Heart left ventricle (tissue), 16 donors: ENCODE data around the gene ZNF324B. TPM values are rescaled to one million over a fixed set of nuclear protein-coding genes. Genes with fewer than 3 reads are reported as not detected.

Experiments
- ATAC-seq, 4 donors: fragments of 200-7000 bp; cut with Tn5 transposase; one replicate each; pipeline ENCODE4 v1.9.1; 2020 to 2022; ENCODE audit warnings: moderate library complexity in 4 of 4, mild to moderate bottlenecking in 3 of 4, moderate number of reproducible peaks in 1 of 4
- DNase-seq, 5 donors: peaks; one replicate each; pipeline ENCODE4 v3.0.0-alpha.2; 2020
- H3K27ac ChIP-seq, 12 donors: fragments of 200-600 bp; sonication (generic) in 4 of 12; one replicate each; pipeline versions ENCODE4 v1.5.0 to v1.8.0; 2016 to 2022; ENCODE audit warnings: mild to moderate bottlenecking in 2 of 12
- H3K27me3 ChIP-seq, 9 donors: fragments of 200-600 bp; sonication (generic) in 2 of 9; one replicate each; pipeline versions ENCODE4 v1.5.1 to v1.8.0; 2016 to 2022; ENCODE audit warnings: mild to moderate bottlenecking in 3 of 9
- H3K36me3 ChIP-seq, 9 donors: fragments of 200-600 bp; sonication (generic) in 2 of 9; one replicate each; pipeline versions ENCODE4 v1.5.0 to v1.8.0; 2018 to 2022; ENCODE audit warnings: mild to moderate bottlenecking in 2 of 9
- H3K4me1 ChIP-seq, 12 donors: fragments of 200-600 bp; sonication (generic) in 4 of 12; one replicate each; pipeline versions ENCODE4 v1.5.0 to v1.8.0; 2016 to 2022; ENCODE audit warnings: mild to moderate bottlenecking in 3 of 12
- H3K4me3 ChIP-seq, 12 donors: fragments of 200-600 bp; sonication (generic) in 4 of 12; one replicate each; pipeline versions ENCODE4 v1.5.0 to v1.8.0; 2017 to 2022; ENCODE audit warnings: mild to moderate bottlenecking in 9 of 12, moderate library complexity in 4 of 12
- H3K9me3 ChIP-seq, 12 donors: fragments of 200-600 bp; sonication (generic) in 4 of 12; one replicate each; pipeline versions ENCODE4 v1.5.0 to v1.8.0; 2016 to 2022; ENCODE audit warnings: mild to moderate bottlenecking in 1 of 12
- CTCF ChIP-seq, 12 donors: fragments of 200-600 bp; sonication (generic) in 4 of 12; IDR thresholded peaks; one replicate each; pipeline versions ENCODE4 v1.5.0 to v1.8.0; 2018 to 2022; ENCODE audit warnings: antibody characterized with exemption in 12 of 12, mild to moderate bottlenecking in 5 of 12
- POLR2A ChIP-seq, 2 donors: fragments of 450-650 bp; IDR thresholded peaks; one replicate each; pipeline ENCODE4 v1.6.1; 2017; ENCODE audit warnings: antibody characterized with exemption in 2 of 2, mild to moderate bottlenecking in 2 of 2, moderate library complexity in 2 of 2
- WGBS, 4 donors: extraction: QIAGEN DNeasy Blood & Tissue Kit in 2 of 4; methylation state at CpG; one replicate each; pipeline versions ENCODE4 v1.1.5 to v1.1.7; 2013 to 2018; 5-methylcytosine and 5-hydroxymethylcytosine counted together
- intact Hi-C, 10 donors: fragments of 100-400 bp; cut with DNase I; formaldehyde crosslinking; loops; one replicate each; pipeline versions ENCODE4 v1.11.1 to v1.14.2; 2022
- polyA plus RNA-seq, 2 donors: library from polyadenylated mRNA; stranded (reverse); fragments of 200-250 nt; gene quantifications; one replicate each; pipeline ENCODE4 v1.2.3, GENCODE V29; 2013
- total RNA-seq, 9 donors: library from RNA; depleted of rRNA in 2 of 9; stranded (reverse); fragments of >200 nt in 2 of 9; fragmentation: NEBNext Ultra II Directional in 3 of 9; extraction: Animal tissue kit (Norgen Biotek cat#: 25700) in 3 of 9; gene quantifications; one replicate each; pipeline versions ENCODE4 v1.1.0 to v1.2.4, GENCODE V29; 2016 to 2023
- donor health status: ischemic (EF 13 %, LVEDD 7.1; RV severe dilation, severe dysfunction).
- donor health status: healthy with polysubstance abuse.
- donor health status: DM: no; HTN: yes; CAD: no.
- donor health status: DM: no; HTN: no; CAD: no.
- donor health status: ischemic (EF 25% LVEDD 6.9; RV normal size, moderate dysfunction).
- donor health status: ischemic (EF 25% LVEDD 5.7; RV mildly dilated, moderate dysfunction).
- donor health status: healthy.
- donor health status: DM: yes; HTN: yes; CAD: no.
- donor health status: ischemic (EF 35%, LVEDD 5.7; RV mildly dilated, moderate dysfunction).
- donor health status: nonischemic (EF 11% LVEDD 7.7; RV severe dilation, severe dysfunction).
- donor health status: DM: yes; HTN: yes; CAD: no.
- donor health status: PGD.
- donor health status: ischemic (EF 29% LVEDD 5.4; RV normal size, mild dysfunction).
- donor health status: nonischemic (EF 23%, LVEDD 6.1; RV moderate dilation, normal function).

The ZNF324B gene
- total and polyA plus RNA-seq, 11 donors, result 1.4 to 5.1 (median 3.9) TPM

GRCh38 chr19:58500242-58500641, 48.8 kb downstream of the ZNF324B start:
- no peak for ATAC-seq
- Histone ChIP-seq H3K27ac (peak overlapping the region in 2 of 12 donors; percentile 85), H3K9me3 (no peaks in the 10 kb centered on the region), H3K36me3 (no peaks in the 10 kb centered on the region), H3K4me1 (peaks cover 0 to 27% (median 22%) of the 10 kb centered on the region in 12 donors), H3K27me3 (no peaks in the 10 kb centered on the region), H3K4me3 (peak overlapping the region in 10 of 12 donors; percentile 49 to 79 (median 66))
- TF ChIP-seq POLR2A (IDR thresholded peaks at IDR 0.05), result no peak
- TF ChIP-seq CTCF (IDR thresholded peaks at IDR 0.05), result no peak
- intact Hi-C loops, result no loop called here
- WGBS, 4 donors, result 67 to 96% (median 93%) methylated on average over 2 to 14 of the region's 14 CpGs
- no peak for DNase-seq

Other genes with a start within 250 kb of the ZNF324B start
- 10 to 100 TPM; 20.8 to 38.7 (median 22.1) TPM for gene ZNF544, start 222.7 kb upstream of the ZNF324B start, total RNA-seq
- gene ZNF544, start 222.7 kb upstream of the ZNF324B start, polyA plus RNA-seq, result 10 to 100 TPM; 24.5 to 29.4 TPM
- 1 to 10 TPM; 4.0 to 7.8 (median 5.5) TPM for gene ZNF8, start 172.7 kb upstream of the ZNF324B start, total RNA-seq
- 1 to 10 TPM; 2.6 to 3.3 TPM for gene ZNF8, start 172.7 kb upstream of the ZNF324B start, polyA plus RNA-seq
- 10 to 100 TPM; 12.8 to 39.2 (median 20.3) TPM for gene ERVK3-1, start 146.2 kb upstream of the ZNF324B start, total RNA-seq
- gene ERVK3-1, start 146.2 kb upstream of the ZNF324B start, polyA plus RNA-seq, result 10 to 100 TPM; 24.6 to 61.1 TPM
- 1 to 10 TPM; 1.1 to 3.1 (median 2.0) TPM for gene ZSCAN22, start 124.6 kb upstream of the ZNF324B start, total RNA-seq
- 1 to 10 TPM in 1 of 2 donors, under 1 TPM in 1; 0.65 to 1.5 TPM for gene ZSCAN22, start 124.6 kb upstream of the ZNF324B start, polyA plus RNA-seq
- 1 to 10 TPM in 7 of 9 donors, under 1 TPM in 2; 0.23 to 6.6 (median 3.0) TPM for gene A1BG, start 98.1 kb upstream of the ZNF324B start, total RNA-seq
- 1 to 10 TPM; 4.4 to 4.6 TPM for gene A1BG, start 98.1 kb upstream of the ZNF324B start, polyA plus RNA-seq
- gene ZNF497, start 88.9 kb upstream of the ZNF324B start, total RNA-seq, result 1 to 10 TPM in 1 of 9 donors, under 1 TPM in 8; 0.18 to 1.1 (median 0.46) TPM
- under 1 TPM; 0.08 to 0.28 TPM for gene ZNF497, start 88.9 kb upstream of the ZNF324B start, polyA plus RNA-seq
- gene ZNF837, start 70.6 kb upstream of the ZNF324B start, total RNA-seq, result under 1 TPM in 7 of 9 donors, not detected in 2; 0.17 to 0.75 (median 0.63) TPM
- gene ZNF837, start 70.6 kb upstream of the ZNF324B start, polyA plus RNA-seq, result under 1 TPM; 0.24 to 0.57 TPM
- 100 to 1,000 TPM; 346 to 753 (median 485) TPM for gene RPS5, start 64.4 kb upstream of the ZNF324B start, total RNA-seq
- gene RPS5, start 64.4 kb upstream of the ZNF324B start, polyA plus RNA-seq, result 1,000 to 10,000 TPM in 1 of 2 donors, 100 to 1,000 TPM in 1; 417 to 1,718 TPM
- gene RNF225, start 56.0 kb upstream of the ZNF324B start, total RNA-seq, result not detected
- gene RNF225, start 56.0 kb upstream of the ZNF324B start, polyA plus RNA-seq, result not detected
- 10 to 100 TPM; 12.7 to 21.6 (median 16.9) TPM for gene ZNF584, start 43.0 kb upstream of the ZNF324B start, total RNA-seq
- 10 to 100 TPM in 1 of 2 donors, 1 to 10 TPM in 1; 6.1 to 31.4 TPM for gene ZNF584, start 43.0 kb upstream of the ZNF324B start, polyA plus RNA-seq
- 1 to 10 TPM; 3.1 to 6.7 (median 5.2) TPM for gene ZNF132, start 11.5 kb upstream of the ZNF324B start, total RNA-seq
- gene ZNF132, start 11.5 kb upstream of the ZNF324B start, polyA plus RNA-seq, result 1 to 10 TPM; 1.7 to 1.8 TPM
- 10 to 100 TPM in 1 of 9 donors, 1 to 10 TPM in 8; 4.0 to 10.1 (median 5.3) TPM for gene ZNF324, start 15.5 kb downstream of the ZNF324B start, total RNA-seq
- gene ZNF324, start 15.5 kb downstream of the ZNF324B start, polyA plus RNA-seq, result 1 to 10 TPM; 2.5 to 5.6 TPM
- gene ZNF446, start 24.7 kb downstream of the ZNF324B start, total RNA-seq, result 1 to 10 TPM; 4.3 to 9.3 (median 6.0) TPM
- 1 to 10 TPM; 6.7 to 7.0 TPM for gene ZNF446, start 24.7 kb downstream of the ZNF324B start, polyA plus RNA-seq
- 1 to 10 TPM; 1.8 to 5.0 (median 3.6) TPM for gene SLC27A5, start 60.4 kb downstream of the ZNF324B start, total RNA-seq
- 1 to 10 TPM; 5.9 to 9.1 TPM for gene SLC27A5, start 60.4 kb downstream of the ZNF324B start, polyA plus RNA-seq
- 10 to 100 TPM in 8 of 9 donors, 1 to 10 TPM in 1; 9.0 to 13.4 (median 10.5) TPM for gene ZBTB45, start 68.2 kb downstream of the ZNF324B start, total RNA-seq
- 1 to 10 TPM; 6.9 to 9.2 TPM for gene ZBTB45, start 68.2 kb downstream of the ZNF324B start, polyA plus RNA-seq
- 100 to 1,000 TPM; 122 to 265 (median 163) TPM for gene TRIM28, start 92.4 kb downstream of the ZNF324B start, total RNA-seq
- gene TRIM28, start 92.4 kb downstream of the ZNF324B start, polyA plus RNA-seq, result 100 to 1,000 TPM in 1 of 2 donors, 10 to 100 TPM in 1; 88.0 to 160 TPM
- gene CHMP2A, start 103.5 kb downstream of the ZNF324B start, total RNA-seq, result 100 to 1,000 TPM; 113 to 155 (median 129) TPM
- 100 to 1,000 TPM; 192 to 266 TPM for gene CHMP2A, start 103.5 kb downstream of the ZNF324B start, polyA plus RNA-seq
- 100 to 1,000 TPM in 6 of 9 donors, 10 to 100 TPM in 3; 35.3 to 139 (median 115) TPM for gene UBE2M, start 107.0 kb downstream of the ZNF324B start, total RNA-seq
- gene UBE2M, start 107.0 kb downstream of the ZNF324B start, polyA plus RNA-seq, result 100 to 1,000 TPM in 1 of 2 donors, 10 to 100 TPM in 1; 64.7 to 114 TPM
- 10 to 100 TPM in 2 of 9 donors, 1 to 10 TPM in 7; 7.5 to 12.0 (median 9.1) TPM for gene MZF1, start 121.7 kb downstream of the ZNF324B start, total RNA-seq
- 10 to 100 TPM in 1 of 2 donors, 1 to 10 TPM in 1; 6.2 to 12.5 TPM for gene MZF1, start 121.7 kb downstream of the ZNF324B start, polyA plus RNA-seq